ENCODE measurements around the gene ADGRL3. TPM values are rescaled to one million over a fixed set of nuclear protein-coding genes. Genes with fewer than 3 reads are reported as not detected.

ADGRL3 gene
- total RNA-seq, 4 donors from 2014 or later: 4.6 to 7.1 (median 6.3) TPM

- no peak for DNase-seq (ENCODE audit: extremely low spot score)
- TF ChIP-seq, protein P1, sequence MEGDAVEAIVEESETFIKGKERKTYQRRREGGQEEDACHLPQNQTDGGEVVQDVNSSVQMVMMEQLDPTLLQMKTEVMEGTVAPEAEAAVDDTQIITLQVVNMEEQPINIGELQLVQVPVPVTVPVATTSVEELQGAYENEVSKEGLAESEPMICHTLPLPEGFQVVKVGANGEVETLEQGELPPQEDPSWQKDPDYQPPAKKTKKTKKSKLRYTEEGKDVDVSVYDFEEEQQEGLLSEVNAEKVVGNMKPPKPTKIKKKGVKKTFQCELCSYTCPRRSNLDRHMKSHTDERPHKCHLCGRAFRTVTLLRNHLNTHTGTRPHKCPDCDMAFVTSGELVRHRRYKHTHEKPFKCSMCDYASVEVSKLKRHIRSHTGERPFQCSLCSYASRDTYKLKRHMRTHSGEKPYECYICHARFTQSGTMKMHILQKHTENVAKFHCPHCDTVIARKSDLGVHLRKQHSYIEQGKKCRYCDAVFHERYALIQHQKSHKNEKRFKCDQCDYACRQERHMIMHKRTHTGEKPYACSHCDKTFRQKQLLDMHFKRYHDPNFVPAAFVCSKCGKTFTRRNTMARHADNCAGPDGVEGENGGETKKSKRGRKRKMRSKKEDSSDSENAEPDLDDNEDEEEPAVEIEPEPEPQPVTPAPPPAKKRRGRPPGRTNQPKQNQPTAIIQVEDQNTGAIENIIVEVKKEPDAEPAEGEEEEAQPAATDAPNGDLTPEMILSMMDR (IDR thresholded peaks at IDR 0.05): no peak
- TF ChIP-seq EP300 (IDR thresholded peaks at IDR 0.05) (no peak), POLR2A (IDR thresholded peaks at IDR 0.05; ENCODE audit: low read depth) (no peak), POLR2AphosphoS5 (IDR thresholded peaks at IDR 0.05) (no peak)
- WGBS: 80% methylated on average over 2 of the region's 2 CpGs
- H3K36me3 ChIP-seq: no peaks in the 10 kb centered on the region
- intact Hi-C loops (cut with DNase I): no loop called here
- no peaks in the 10 kb centered on the region for H3K4me1 ChIP-seq
- no peak overlapping the region for H3K4me3 ChIP-seq
- no peaks in the 10 kb centered on the region for H3K9me3 ChIP-seq
- no peaks in the 10 kb centered on the region for H3K27me3 ChIP-seq
- no peak overlapping the region for H3K27ac ChIP-seq (replicated peaks in 1 of 4)
Measured at GRCh38 chr4:61995717-61996340, 795.7 kb downstream of the ADGRL3 start.

DNA sequence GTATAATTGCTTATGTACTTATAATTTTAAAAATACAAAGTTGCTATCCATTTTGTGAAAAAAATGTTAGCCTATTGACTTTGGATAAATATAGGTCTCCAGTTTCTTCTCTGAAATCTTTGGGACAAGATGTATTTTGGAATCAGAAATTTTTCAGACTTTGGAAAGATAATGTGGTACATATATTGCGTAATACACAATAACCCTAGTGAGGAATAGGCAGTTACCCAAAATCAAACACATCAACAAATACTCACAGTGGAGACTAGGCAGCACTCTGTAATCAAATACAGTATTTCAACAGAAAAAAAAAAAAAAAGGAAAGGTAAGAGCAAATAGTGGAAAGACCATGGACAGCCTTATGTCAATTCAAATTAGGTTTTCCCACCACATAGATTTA is 796.8 kb downstream of the ADGRL3 start:
- H3K4me1 ChIP-seq: no peaks in the 10 kb centered on the region
- intact Hi-C loops (cut with DNase I): no loop called here
- DNase-seq (ENCODE audit: extremely low spot score): no peak
- no peak overlapping the region for H3K4me3 ChIP-seq
- no peaks in the 10 kb centered on the region for H3K36me3 ChIP-seq
- H3K27me3 ChIP-seq: no peaks in the 10 kb centered on the region
- no peak overlapping the region for H3K27ac ChIP-seq (replicated peaks in 1 of 4)
- 97% methylated on average over 1 of the region's 1 CpG for WGBS
- no peaks in the 10 kb centered on the region for H3K9me3 ChIP-seq
- TF ChIP-seq, protein P1 (IDR thresholded peaks at IDR 0.05): no peak
- TF ChIP-seq POLR2A (IDR thresholded peaks at IDR 0.05; ENCODE audit: low read depth) (no peak), POLR2AphosphoS5 (IDR thresholded peaks at IDR 0.05) (no peak), EP300 (IDR thresholded peaks at IDR 0.05) (no peak)

DNA sequence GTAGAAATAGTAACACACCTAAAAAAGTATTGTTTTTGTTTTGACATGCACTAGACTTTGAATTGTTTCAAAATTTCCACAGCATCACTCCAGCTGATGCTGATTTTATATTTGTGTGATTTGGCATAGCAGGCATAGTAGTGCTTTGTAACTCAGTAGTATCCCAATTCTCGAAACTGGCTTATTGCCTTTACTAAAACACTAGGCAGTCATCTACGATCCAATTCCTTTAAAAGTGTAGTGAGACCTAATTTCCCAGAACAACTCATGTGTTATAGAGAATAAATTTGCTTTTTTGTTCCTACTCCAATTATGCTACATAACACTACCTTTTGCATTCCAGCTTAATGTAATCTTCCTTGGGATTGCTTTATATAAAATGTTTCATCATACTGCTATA is 797.7 kb downstream of the ADGRL3 start:
- 92% methylated on average over 2 of the region's 2 CpGs for WGBS

DNA sequence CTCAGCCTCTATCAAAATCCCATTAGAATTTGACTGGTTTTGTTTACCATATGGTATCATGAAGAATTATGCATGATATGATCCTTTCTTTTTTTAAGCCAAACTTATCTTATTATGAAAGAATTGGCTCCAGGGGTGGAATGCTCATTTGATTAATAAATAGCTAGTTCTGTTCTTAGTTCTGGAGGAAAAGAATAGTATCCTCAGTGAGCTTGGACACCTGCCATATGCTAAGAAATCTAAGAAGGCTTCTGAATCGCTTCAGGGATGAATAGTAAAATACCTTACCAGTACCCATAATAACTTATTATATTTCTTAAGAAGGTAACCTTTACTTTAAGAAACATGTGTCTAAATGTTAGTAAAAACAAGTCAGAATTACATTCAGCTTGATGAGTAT is 803.6 kb downstream of the ADGRL3 start:
- no peak for DNase-seq (ENCODE audit: extremely low spot score)
- Histone ChIP-seq H3K9me3 (no peaks in the 10 kb centered on the region), H3K27ac (replicated peaks in 1 of 4) (no peak overlapping the region), H3K4me3 (no peak overlapping the region), H3K36me3 (no peaks in the 10 kb centered on the region), H3K4me1 (no peaks in the 10 kb centered on the region), H3K27me3 (no peaks in the 10 kb centered on the region)
- TF ChIP-seq POLR2AphosphoS5 (IDR thresholded peaks at IDR 0.05): no peak
- no peak for TF ChIP-seq EP300 (IDR thresholded peaks at IDR 0.05)
- no peak for TF ChIP-seq POLR2A (IDR thresholded peaks at IDR 0.05; ENCODE audit: low read depth)
- intact Hi-C loops (cut with DNase I): no loop called here
- WGBS: 48% methylated on average over 1 of the region's 1 CpG

More for the DNA sequence above, 797.7 kb downstream of the ADGRL3 start:
- intact Hi-C loops (cut with DNase I): no loop called here
- Histone ChIP-seq H3K27ac (replicated peaks in 1 of 4) (no peak overlapping the region), H3K9me3 (no peaks in the 10 kb centered on the region), H3K4me3 (no peak overlapping the region), H3K36me3 (no peaks in the 10 kb centered on the region), H3K27me3 (no peaks in the 10 kb centered on the region), H3K4me1 (no peaks in the 10 kb centered on the region)
- DNase-seq (ENCODE audit: extremely low spot score): no peak
- TF ChIP-seq, protein P1 (IDR thresholded peaks at IDR 0.05): no peak
- TF ChIP-seq POLR2AphosphoS5 (IDR thresholded peaks at IDR 0.05) (no peak), POLR2A (IDR thresholded peaks at IDR 0.05; ENCODE audit: low read depth) (no peak), EP300 (IDR thresholded peaks at IDR 0.05) (no peak)

- H3K27ac ChIP-seq (replicated peaks in 1 of 4): no peak overlapping the region
- TF ChIP-seq, protein P1 (IDR thresholded peaks at IDR 0.05): no peak
Measured at GRCh38 chr4:62004881-62005280, 804.8 kb downstream of the ADGRL3 start.

More at GRCh38 chr4:62004881-62005280, 804.8 kb downstream of the ADGRL3 start:
- Histone ChIP-seq H3K36me3 (no peaks in the 10 kb centered on the region), H3K9me3 (no peaks in the 10 kb centered on the region), H3K27me3 (no peaks in the 10 kb centered on the region), H3K4me1 (no peaks in the 10 kb centered on the region), H3K4me3 (no peak overlapping the region)
- intact Hi-C loops (cut with DNase I): no loop called here
- DNase-seq (ENCODE audit: extremely low spot score): no peak

Measured in esophagus muscularis mucosa (tissue), 4 donors.